ENCODE results near the gene ZNF138. TPM values are rescaled to one million over a fixed set of nuclear protein-coding genes. Genes with fewer than 3 reads are reported as not detected.

The ZNF138 gene
- total and polyA plus RNA-seq, 10 of the 15 experiments (the other 5 are each of a cell fraction or from before 2014, with no cell fraction given): 5.9 to 14.9 (median 12.4) TPM

- peak; percentile 71 for TF ChIP-seq KLF5 (IDR thresholded peaks at IDR 0.05; ENCODE audit: partially characterized antibody)
- no peak for TF ChIP-seq ZNF384 (IDR thresholded peaks at IDR 0.05; ENCODE audit: borderline replicate concordance, low read depth, low read length)
- no peak for TF ChIP-seq MYB (IDR thresholded peaks at IDR 0.05; ENCODE audit: borderline replicate concordance, low read depth, low read length)
- no peak for TF ChIP-seq CBX3 (IDR thresholded peaks at IDR 0.05; ENCODE audit: borderline replicate concordance, low read depth)
- TF ChIP-seq ATF7 (IDR thresholded peaks at IDR 0.05; ENCODE audit: low read depth): peak; percentile 78
- peak; percentile 53; the same call in 1 of the 2 replicates for TF ChIP-seq ZNF687 (IDR thresholded peaks at IDR 0.05)
- peak; percentile 82 for TF ChIP-seq E2F4 (IDR thresholded peaks at IDR 0.05; ENCODE audit: low read depth, low read length)
- TF ChIP-seq IRF5 (IDR thresholded peaks at IDR 0.05; ENCODE audit: borderline replicate concordance): no peak
- no peak for TF ChIP-seq BMI1 (IDR thresholded peaks at IDR 0.05; ENCODE audit: borderline replicate concordance)
- TF ChIP-seq TCF7 (IDR thresholded peaks at IDR 0.05; ENCODE audit: borderline replicate concordance): peak; percentile 49; the same call in 1 of the 2 replicates
- TF ChIP-seq MEF2A (IDR thresholded peaks at IDR 0.05; ENCODE audit: insufficient read depth, low read depth, low read length): no peak
- TF ChIP-seq CHD4 (IDR thresholded peaks at IDR 0.05): no peak
- no peak for TF ChIP-seq BCL3 (IDR thresholded peaks at IDR 0.05; ENCODE audit: borderline replicate concordance, insufficient read depth, low read depth, low read length, poor library complexity, severe bottlenecking)
- TF ChIP-seq DPF2 (IDR thresholded peaks at IDR 0.05): peak; percentile 65; the same call in 1 of the 2 replicates
- peak; percentile 88 for TF ChIP-seq POLR2AphosphoS5 (IDR thresholded peaks at IDR 0.05; ENCODE audit: low read length)
- no peak for TF ChIP-seq SMC3 (IDR thresholded peaks at IDR 0.05; ENCODE audit: borderline replicate concordance, low read length)
- TF ChIP-seq IRF3 (IDR thresholded peaks at IDR 0.05): peak; percentile 82
- TF ChIP-seq FOXK2 (IDR thresholded peaks at IDR 0.05): no peak
- TF ChIP-seq MXI1 (IDR thresholded peaks at IDR 0.05; ENCODE audit: low read depth, low read length): no peak; the same call in 1 of the 2 replicates
- TF ChIP-seq MYC (IDR thresholded peaks at IDR 0.05; ENCODE audit: insufficient read depth, insufficient read length, insufficient replicate concordance, low read length, severe bottlenecking): no peak
These were observed at the start of gene ZNF138 (continued) for GRCh38 chr7:64794171-64794844.
